ENCODE data around the gene MYL5. TPM values are rescaled to one million over a fixed set of nuclear protein-coding genes. Genes with fewer than 3 reads are reported as not detected.

Gene MYL5
- polyA plus RNA-seq, 3 donors = 4.2 to 12.6 (median 7.2) TPM

- H3K36me3 Mint-ChIP-seq = no peaks in the 10 kb centered on the region
- WGBS (ENCODE audit: insufficient coverage) = 83% methylated on average over 25 of the region's 26 CpGs
- Histone ChIP-seq H3K9me3 (replicated peaks in 1 of 2; ENCODE audit: control insufficient read depth in 1 of 2, insufficient read depth in 1 of 2, low read length in 2 of 2) (peaks cover 0 to 9% of the 10 kb centered on the region in 2 donors), H3K9ac (ENCODE audit: insufficient read depth, low read length, poor library complexity, severe bottlenecking) (no peak overlapping the region), H3K4me1 (ENCODE audit: control insufficient read depth in 1 of 2, insufficient read depth in 2 of 2, low read length in 2 of 2) (no peaks in the 10 kb centered on the region), H2AFZ (ENCODE audit: insufficient read depth, low read depth, low read length, poor library complexity, severe bottlenecking) (no peak overlapping the region), H3K4me3 (replicated peaks in 1 of 3; ENCODE audit: low read depth in 2 of 3, low read length in 3 of 3) (no peak overlapping the region), H3K27me3 (ENCODE audit: control insufficient read depth in 2 of 2, insufficient read depth in 2 of 2, low read length in 2 of 2) (peaks cover 0 to 12% of the 10 kb centered on the region in 2 donors), H3K27ac (ENCODE audit: low read depth in 1 of 2, low read length in 2 of 2) (no peak overlapping the region), H4K20me1 (ENCODE audit: insufficient read depth, low read length) (no peaks in the 10 kb centered on the region), H3K79me2 (ENCODE audit: insufficient read depth, low read length) (no peaks in the 10 kb centered on the region), H3K4me2 (replicated peaks; ENCODE audit: extremely low read depth, low read length, poor library complexity, severe bottlenecking) (no peak overlapping the region), H3K36me3 (replicated peaks in 1 of 2; ENCODE audit: control insufficient read depth in 1 of 2, insufficient read depth in 2 of 2, low read length in 2 of 2) (no peaks in the 10 kb centered on the region)
- no peak overlapping the region for H3K27ac Mint-ChIP-seq
- H3K4me1 Mint-ChIP-seq = no peaks in the 10 kb centered on the region
- peaks cover 1 to 15% (median 9%) of the 10 kb centered on the region in 7 donors for H3K9me3 Mint-ChIP-seq
- peaks cover 13 to 18% (median 17%) of the 10 kb centered on the region in 3 donors for H3K27me3 Mint-ChIP-seq (ENCODE audit: low read depth in 3 of 3)
- intact Hi-C loops (cut with micrococcal nuclease) = no loop called here
- DNase-seq = no peak
- no peak overlapping the region for H3K4me3 Mint-ChIP-seq
- TF ChIP-seq CTCF (IDR thresholded peaks at IDR 0.05) = no peak
These were observed 18.7 kb upstream of the MYL5 start for GRCh38 chr4:655464-656151.

DNA sequence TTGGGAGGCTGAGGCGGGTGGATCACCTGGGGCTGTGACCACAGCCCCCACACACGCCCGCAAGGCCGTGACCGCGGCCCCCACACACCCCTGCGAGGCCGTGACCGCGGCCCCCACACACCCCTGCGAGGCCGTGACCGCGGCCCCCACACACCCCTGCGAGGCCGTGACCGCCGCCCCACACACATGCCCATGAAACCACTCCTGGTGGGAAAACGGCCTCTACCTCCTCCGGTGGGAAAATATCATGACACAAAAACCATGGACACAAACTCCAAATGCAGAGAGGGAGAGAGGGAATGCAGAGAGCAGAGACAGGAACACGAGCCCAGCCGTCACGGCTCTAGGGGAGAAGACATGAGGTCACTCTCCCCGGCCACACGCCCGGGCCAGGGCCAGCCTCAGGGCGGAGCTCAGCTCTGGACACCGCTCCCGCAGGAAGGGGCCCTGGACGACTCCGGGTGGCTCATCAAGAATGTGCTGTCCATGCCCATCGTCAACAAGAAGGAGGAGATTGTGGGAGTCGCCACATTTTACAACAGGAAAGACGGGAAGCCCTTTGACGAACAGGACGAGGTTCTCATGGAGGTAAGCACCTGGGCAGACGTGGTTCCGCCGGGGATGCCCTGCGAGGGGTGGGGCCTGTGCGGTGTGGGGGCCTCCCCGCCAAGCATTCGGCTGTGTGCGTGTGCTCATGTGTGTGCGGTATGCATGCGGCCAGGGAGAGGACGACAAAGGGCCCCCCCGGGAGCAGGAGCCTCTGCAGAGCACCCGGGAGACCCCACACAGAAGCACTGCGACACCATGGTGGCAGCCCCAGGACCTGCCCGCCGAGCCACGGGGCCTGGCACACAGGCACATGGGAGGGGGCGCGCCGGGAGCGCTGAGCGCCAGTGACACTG, 17.7 kb upstream of the MYL5 start:
- Histone ChIP-seq H3K27me3 (ENCODE audit: control insufficient read depth in 2 of 2, insufficient read depth in 2 of 2, low read length in 2 of 2) (peaks cover 0 to 3% of the 10 kb centered on the region in 2 donors), H3K36me3 (replicated peaks in 1 of 2; ENCODE audit: control insufficient read depth in 1 of 2, insufficient read depth in 2 of 2, low read length in 2 of 2) (no peaks in the 10 kb centered on the region), H2AFZ (ENCODE audit: insufficient read depth, low read depth, low read length, poor library complexity, severe bottlenecking) (no peak overlapping the region), H3K9ac (ENCODE audit: insufficient read depth, low read length, poor library complexity, severe bottlenecking) (no peak overlapping the region), H4K20me1 (ENCODE audit: insufficient read depth, low read length) (no peaks in the 10 kb centered on the region), H3K4me1 (ENCODE audit: control insufficient read depth in 1 of 2, insufficient read depth in 2 of 2, low read length in 2 of 2) (no peaks in the 10 kb centered on the region), H3K9me3 (replicated peaks in 1 of 2; ENCODE audit: control insufficient read depth in 1 of 2, insufficient read depth in 1 of 2, low read length in 2 of 2) (peaks cover 0 to 9% of the 10 kb centered on the region in 2 donors), H3K27ac (ENCODE audit: low read depth in 1 of 2, low read length in 2 of 2) (no peak overlapping the region), H3K4me2 (replicated peaks; ENCODE audit: extremely low read depth, low read length, poor library complexity, severe bottlenecking) (no peak overlapping the region), H3K4me3 (replicated peaks in 1 of 3; ENCODE audit: low read depth in 2 of 3, low read length in 3 of 3) (no peak overlapping the region), H3K79me2 (ENCODE audit: insufficient read depth, low read length) (no peaks in the 10 kb centered on the region)
- intact Hi-C loops (cut with micrococcal nuclease) = no loop called here
- peaks cover 2 to 17% (median 13%) of the 10 kb centered on the region in 7 donors for H3K9me3 Mint-ChIP-seq
- no peak overlapping the region for H3K27ac Mint-ChIP-seq
- H3K4me1 Mint-ChIP-seq = no peaks in the 10 kb centered on the region
- peaks cover 7 to 9% (median 8%) of the 10 kb centered on the region in 3 donors for H3K27me3 Mint-ChIP-seq (ENCODE audit: low read depth in 3 of 3)
- WGBS (ENCODE audit: insufficient coverage) = 83% methylated on average over 39 of the region's 58 CpGs
- no peak overlapping the region for H3K4me3 Mint-ChIP-seq
- DNase-seq = no peak
- no peaks in the 10 kb centered on the region for H3K36me3 Mint-ChIP-seq
- TF ChIP-seq CTCF (IDR thresholded peaks at IDR 0.05) = no peak

All from CD14-positive monocyte (primary cell).